PFSK-1 (cell line): ENCODE measurements around the gene CCDC138.

Experiments used
- FOXP2 ChIP-seq: optimal IDR thresholded peaks from 2 replicates; pipeline ENCODE3; 2011; ENCODE audit warnings: borderline replicate concordance, control low read depth, inconsistent platforms; ENCODE audit not compliant: insufficient read depth; ENCODE audit errors: extremely low read length, extremely low read depth
- POLR2AphosphoS5 ChIP-seq: IDR thresholded peaks from 2 replicates; pipeline ENCODE4 v1.6.1; 2012; ENCODE audit warnings: low read depth, mild to moderate bottlenecking, control low read depth, low read length, moderate library complexity
- SIN3A ChIP-seq: IDR thresholded peaks from 2 replicates; pipeline ENCODE4 v1.6.1; 2012; ENCODE audit warnings: mild to moderate bottlenecking, low read length, moderate library complexity, borderline replicate concordance; ENCODE audit not compliant: insufficient read depth
- TAF1 ChIP-seq: IDR thresholded peaks from 2 replicates; pipeline ENCODE4 v1.6.1; 2012; ENCODE audit warnings: low read length, control low read depth, borderline replicate concordance; ENCODE audit not compliant: insufficient read depth
- TF ChIP-seq, protein P1 (sequence below), 2 experiments: IDR thresholded peaks; 2 replicates each; pipeline versions ENCODE4 v1.6.1 to v1.8.0; 2011 to 2012; ENCODE audit warnings: low read depth in 2 of 2, low read length in 2 of 2, control low read depth in 1 of 2, inconsistent platforms in 1 of 2, mild to moderate bottlenecking in 1 of 2, moderate library complexity in 1 of 2; ENCODE audit not compliant: insufficient read depth in 1 of 2

CCDC138 gene

GRCh38 chr2:108916796-108917421 lies 130.3 kb downstream of the CCDC138 start:
- no peak for TF ChIP-seq TAF1
- no peak for TF ChIP-seq POLR2AphosphoS5

DNA sequence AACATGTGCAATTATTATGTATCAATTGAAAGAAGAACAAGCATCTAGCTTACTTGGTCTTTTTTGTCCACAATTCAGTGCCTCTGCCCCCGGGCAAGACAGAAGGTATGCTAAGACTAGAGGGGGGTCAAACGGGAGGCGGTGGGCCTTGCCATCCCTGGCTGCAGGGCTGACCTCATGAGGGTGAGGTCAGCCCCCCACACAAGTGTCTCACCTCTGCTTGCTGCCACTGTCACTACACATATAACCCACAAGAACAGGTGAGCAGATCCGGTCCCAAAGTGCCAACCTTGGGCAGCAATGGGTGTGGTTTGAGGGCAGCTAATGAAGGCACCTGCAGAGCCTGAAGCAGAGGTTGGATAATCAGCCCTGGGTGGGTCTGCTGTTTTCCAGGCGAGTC lies 131.0 kb downstream of the CCDC138 start:
- no peak for TF ChIP-seq SIN3A
- TF ChIP-seq TAF1, result no peak
- no peak for TF ChIP-seq FOXP2
- TF ChIP-seq, protein P1, sequence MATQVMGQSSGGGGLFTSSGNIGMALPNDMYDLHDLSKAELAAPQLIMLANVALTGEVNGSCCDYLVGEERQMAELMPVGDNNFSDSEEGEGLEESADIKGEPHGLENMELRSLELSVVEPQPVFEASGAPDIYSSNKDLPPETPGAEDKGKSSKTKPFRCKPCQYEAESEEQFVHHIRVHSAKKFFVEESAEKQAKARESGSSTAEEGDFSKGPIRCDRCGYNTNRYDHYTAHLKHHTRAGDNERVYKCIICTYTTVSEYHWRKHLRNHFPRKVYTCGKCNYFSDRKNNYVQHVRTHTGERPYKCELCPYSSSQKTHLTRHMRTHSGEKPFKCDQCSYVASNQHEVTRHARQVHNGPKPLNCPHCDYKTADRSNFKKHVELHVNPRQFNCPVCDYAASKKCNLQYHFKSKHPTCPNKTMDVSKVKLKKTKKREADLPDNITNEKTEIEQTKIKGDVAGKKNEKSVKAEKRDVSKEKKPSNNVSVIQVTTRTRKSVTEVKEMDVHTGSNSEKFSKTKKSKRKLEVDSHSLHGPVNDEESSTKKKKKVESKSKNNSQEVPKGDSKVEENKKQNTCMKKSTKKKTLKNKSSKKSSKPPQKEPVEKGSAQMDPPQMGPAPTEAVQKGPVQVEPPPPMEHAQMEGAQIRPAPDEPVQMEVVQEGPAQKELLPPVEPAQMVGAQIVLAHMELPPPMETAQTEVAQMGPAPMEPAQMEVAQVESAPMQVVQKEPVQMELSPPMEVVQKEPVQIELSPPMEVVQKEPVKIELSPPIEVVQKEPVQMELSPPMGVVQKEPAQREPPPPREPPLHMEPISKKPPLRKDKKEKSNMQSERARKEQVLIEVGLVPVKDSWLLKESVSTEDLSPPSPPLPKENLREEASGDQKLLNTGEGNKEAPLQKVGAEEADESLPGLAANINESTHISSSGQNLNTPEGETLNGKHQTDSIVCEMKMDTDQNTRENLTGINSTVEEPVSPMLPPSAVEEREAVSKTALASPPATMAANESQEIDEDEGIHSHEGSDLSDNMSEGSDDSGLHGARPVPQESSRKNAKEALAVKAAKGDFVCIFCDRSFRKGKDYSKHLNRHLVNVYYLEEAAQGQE (IDR thresholded peaks at IDR 0.05; ENCODE audit: insufficient read depth in 1 of 2, low read depth in 2 of 2, low read length in 2 of 2), result no peak
- no peak for TF ChIP-seq POLR2AphosphoS5

DNA sequence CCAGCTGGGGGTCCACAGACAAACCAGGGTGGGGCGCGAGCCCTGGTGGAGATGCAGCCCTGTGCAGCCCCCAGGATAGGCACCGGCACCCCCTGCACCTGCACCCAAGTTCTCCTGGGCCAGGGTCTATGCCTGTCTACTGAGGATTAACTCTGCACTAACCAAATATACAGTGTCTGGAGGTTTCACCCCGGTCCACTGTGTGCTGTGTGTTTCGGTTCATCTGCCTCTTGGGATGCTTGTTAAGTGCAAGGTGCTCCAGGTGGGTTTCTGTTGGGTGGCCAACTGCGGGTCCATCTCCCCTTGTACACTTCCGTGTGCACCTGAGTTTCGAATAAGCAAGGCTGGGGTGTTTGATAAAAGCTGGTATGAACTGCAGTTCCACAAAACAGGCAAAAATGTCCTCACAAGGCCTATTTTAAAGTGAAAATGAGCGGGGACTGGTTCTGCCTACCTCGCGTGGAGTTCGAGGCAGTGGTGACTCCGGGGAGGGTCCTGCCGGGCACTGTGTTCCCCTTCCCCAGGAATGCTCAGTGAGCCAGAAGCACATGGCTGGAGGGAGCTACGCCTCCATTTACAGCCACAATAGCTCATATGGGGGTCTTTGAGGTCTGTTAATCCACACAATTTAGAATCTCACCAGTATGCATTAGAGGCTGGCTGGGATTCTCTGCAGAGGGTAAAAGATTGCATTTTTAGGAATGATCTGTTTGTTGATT lies 131.7 kb downstream of the CCDC138 start:
- TF ChIP-seq TAF1 (no peak), POLR2AphosphoS5 (no peak), SIN3A (no peak), FOXP2 (no peak)
- TF ChIP-seq, protein P1 (IDR thresholded peaks at IDR 0.05; ENCODE audit: insufficient read depth in 1 of 2, low read depth in 2 of 2, low read length in 2 of 2), result no peak

DNA sequence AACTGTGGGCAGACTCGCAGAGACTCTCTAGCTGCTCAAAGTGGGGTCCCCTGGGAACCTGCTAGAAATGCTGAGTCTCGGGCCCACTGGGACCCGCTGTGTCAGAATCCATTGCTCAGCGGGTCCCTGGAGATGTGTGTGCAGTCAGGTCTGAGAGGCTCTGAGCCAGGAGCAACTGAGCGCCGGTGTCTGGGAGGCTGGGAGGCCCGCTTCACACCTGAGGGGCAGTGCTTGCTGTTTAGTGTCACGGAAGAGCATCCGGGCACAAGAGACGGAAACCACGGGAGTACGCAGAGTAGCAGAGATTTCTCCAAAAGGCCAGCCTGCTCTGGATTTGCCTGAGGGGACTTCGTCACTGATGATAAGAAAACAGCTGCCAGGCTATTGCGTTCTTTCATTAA lies 132.4 kb downstream of the CCDC138 start:
- TF ChIP-seq SIN3A (no peak), TAF1 (no peak), FOXP2 (no peak), POLR2AphosphoS5 (no peak)
- TF ChIP-seq, protein P1 (IDR thresholded peaks at IDR 0.05; ENCODE audit: insufficient read depth in 1 of 2, low read depth in 2 of 2, low read length in 2 of 2), result no peak

- TF ChIP-seq SIN3A, result no peak
- no peak for TF ChIP-seq FOXP2
- no peak for TF ChIP-seq TAF1
- TF ChIP-seq, protein P1 (IDR thresholded peaks at IDR 0.05; ENCODE audit: insufficient read depth in 1 of 2, low read depth in 2 of 2, low read length in 2 of 2), result no peak
- TF ChIP-seq POLR2AphosphoS5, result no peak
Measured at GRCh38 chr2:108919571-108920373, 133.2 kb downstream of the CCDC138 start.
